T-helper 22 cell (primary cell): ENCODE data around the gene DHX35.
A peak's percentile ranks its signal among the peaks of the same experiment; 100 is the strongest.

Experiments
- DNase-seq: peaks from one replicate; pipeline ENCODE4 v3.0.0-alpha.2; 2020; ENCODE audit warnings: low read depth

Gene DHX35

DNA sequence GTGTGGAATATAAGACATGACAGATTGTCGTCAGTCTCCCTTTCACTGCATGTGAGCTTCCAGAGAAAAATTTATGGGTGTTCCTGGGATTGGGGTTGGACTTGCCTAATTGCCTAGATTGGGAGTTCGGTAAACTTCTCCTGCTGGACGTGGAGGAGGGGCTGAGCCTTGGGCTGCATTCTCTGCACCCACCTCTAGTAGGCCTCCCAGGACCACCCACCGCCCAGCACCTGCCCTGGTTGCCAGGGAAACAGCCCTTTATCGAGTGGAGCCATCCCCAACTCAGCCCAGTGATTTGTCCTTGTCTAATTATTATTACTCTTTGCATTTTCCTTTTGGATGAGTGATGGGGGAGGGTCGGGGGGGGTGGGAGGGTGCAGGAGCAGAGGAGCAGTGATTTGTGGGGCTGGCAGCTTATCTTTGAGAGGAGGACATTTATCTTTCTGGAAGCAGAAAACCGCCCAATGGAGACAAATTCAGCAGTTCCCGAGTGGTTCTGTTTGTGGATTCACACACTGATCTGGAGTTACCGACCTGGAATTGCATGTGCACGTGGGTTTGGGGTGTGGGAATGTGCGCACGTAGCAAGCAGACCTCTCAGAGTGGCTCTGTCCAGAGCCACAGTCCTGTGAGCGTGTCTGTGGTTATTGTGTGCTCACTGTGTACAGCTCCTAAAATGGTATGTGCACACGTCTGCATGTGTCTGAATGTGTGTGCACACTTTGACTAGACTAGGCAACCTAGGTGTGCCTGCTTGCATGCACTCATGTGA, 104.5 kb downstream of the DHX35 start:
- no peak for DNase-seq

DNA sequence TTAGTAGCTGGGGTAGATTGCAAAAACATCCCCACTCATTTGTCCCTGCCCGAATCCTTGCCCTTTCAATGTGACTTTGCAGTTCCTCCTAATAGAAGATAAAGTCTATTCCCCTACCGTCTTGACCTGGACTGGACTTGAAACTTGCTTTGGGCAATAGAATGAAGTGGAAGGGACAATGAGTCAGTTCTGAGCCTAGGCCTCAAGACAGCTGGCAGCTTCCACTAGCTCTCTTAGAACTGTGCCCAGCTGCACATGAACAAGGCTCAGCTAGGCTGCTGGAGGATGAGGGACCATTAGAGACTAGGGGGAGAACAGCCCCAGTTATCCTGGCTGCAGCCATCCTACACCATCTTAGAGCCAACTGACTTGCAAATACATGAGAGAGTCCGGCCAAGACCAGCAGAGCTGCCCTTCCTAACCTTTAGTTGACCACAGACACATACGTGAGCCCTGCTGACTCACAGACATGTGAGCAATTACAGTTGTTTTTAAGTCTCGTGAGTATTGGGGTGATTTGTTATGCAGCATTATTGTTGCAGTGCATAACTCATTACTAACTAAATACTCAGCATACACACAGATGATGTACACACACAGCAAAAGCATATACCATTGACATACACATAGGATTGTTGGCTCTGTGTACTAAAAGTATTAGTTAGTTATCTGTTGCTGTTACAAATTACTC, 105.5 kb downstream of the DHX35 start:
- no peak for DNase-seq

GRCh38 chr20:39069976-39070375, 107.8 kb downstream of the DHX35 start:
- DNase-seq, result no peak

- DNase-seq, result no peak
Observed at GRCh38 chr20:39070484-39071231, 108.5 kb downstream of the DHX35 start.

DNA sequence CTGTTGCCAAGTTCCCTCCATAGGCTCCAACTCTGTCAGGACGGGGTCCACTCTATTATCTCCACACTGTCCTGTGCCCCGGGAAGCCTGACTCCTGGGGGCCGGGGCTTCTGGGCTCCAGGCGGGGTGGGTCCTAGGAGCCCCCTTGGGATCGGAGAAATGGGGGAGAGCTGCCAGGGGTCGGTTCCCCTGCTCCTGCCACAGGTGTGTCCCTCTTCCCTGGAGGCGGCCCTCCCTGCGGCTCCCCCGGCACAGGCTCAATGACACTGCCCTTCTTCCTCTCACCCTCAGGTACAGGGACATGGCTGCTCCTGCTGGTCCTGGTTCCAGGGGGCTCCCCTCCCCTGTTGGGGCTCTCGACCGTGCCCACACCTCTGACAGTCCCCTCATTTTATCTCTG, 110.0 kb downstream of the DHX35 start:
- no peak for DNase-seq

- DNase-seq, result no peak
Observed at GRCh38 chr20:39072653-39073052, 110.5 kb downstream of the DHX35 start.

DNA sequence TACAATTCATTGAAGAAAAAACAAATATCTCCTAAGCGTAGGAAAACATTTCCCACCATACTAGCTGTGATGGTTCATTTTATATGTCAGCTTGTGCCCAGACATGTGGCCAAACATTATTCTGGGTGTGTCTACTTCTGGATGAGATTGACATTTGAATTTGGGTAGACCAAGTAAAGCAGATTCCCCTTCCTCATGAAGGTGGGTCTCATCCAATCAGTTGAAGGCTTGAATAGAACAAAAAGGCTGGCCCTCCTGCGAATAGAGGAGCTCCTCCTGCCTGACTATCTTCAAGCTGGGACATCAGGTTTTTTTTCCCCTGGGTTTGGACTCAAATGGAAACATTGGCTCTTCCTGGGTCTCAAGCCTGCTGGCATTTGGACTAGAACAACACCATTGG, 113.6 kb downstream of the DHX35 start:
- no peak for DNase-seq

GRCh38 chr20:39076958-39077357, 114.8 kb downstream of the DHX35 start:
- no peak for DNase-seq

DNA sequence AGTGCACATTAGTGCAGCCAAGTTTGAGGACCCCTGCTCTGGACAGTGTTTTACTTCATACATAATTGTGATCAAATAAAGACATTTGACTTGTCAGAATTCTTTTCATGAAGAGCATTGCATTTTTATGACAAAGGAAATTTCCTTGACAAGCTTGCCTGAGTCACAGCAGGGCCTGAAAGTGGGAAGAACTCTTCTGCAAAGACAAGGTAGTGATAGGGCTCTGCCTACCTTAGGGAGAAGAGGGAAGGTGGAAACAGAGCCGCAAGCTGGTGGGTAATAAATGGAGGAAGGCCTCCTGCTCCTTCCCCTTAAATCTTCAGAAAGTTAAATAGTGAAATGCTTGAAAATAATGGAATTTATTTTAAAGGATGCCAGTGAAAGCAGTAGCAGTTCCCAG, 118.2 kb downstream of the DHX35 start:
- no peak for DNase-seq

GRCh38 chr20:39081255-39081654, 119.1 kb downstream of the DHX35 start:
- peak; percentile 39 for DNase-seq

GRCh38 chr20:39082622-39083398, 120.7 kb downstream of the DHX35 start:
- no peak for DNase-seq

GRCh38 chr20:39083761-39084160, 121.6 kb downstream of the DHX35 start:
- DNase-seq, result no peak

DNA sequence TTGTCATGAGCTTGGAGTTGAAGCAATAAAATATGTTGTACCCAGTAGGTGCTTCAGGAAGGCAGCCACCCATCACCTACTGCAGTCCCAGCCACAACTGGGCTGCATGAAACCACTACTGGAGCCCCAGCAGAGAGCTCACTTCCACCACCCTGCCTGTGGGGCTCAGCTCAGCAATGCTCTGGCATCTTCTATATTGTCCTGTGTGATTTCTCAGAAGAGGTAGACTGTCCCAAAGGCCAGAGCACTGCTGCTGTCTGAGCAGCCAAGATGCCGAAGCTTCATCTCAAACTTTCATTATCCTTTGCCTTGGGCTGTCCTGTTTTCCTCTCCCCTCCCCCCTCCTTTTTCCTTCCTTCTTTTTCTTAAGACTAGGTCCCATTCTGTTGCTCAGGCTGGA, 126.9 kb downstream of the DHX35 start:
- no peak for DNase-seq
